ENCODE results near the gene NFIA.

DNA sequence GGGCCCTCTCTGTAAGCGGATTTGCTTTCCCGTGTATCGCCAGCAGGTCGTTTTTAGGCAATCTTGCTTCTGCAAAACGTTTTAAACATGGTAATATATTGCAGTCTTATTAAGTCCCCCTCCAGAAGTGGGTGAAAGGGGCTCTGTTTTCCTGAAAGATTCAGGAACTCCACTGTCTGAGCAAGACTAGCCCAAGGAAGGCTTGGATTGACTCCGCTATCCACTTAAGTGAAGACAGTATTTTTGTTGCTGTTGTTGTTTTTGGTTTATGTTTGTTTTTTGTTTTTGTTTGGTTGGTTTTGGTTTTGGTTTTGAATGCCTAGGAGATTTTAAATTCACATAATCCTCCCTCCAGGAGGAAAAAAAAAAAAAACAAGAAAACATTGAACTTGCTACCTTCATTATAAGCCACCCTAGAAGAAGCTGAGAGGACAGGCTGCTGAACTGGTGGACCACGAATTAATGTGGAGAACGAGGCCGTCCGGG lies 29.1 kb upstream of the NFIA start:
- no peak for TF ChIP-seq EZH2 (IDR thresholded peaks at IDR 0.05)
- TF ChIP-seq POLR2AphosphoS5 (IDR thresholded peaks at IDR 0.05; ENCODE audit: borderline replicate concordance, low read depth, low read length) = no peak
- no peak for TF ChIP-seq FOXP2 (optimal IDR thresholded peaks at IDR 0.05; ENCODE audit: control extremely low read depth, extremely low read length, insufficient read depth)
